Ramos (cell line): ENCODE measurements around the gene TSTD2.

Experiments used
- in situ Hi-C: fragments of 300-500 bp; cut with MboI; formaldehyde crosslinking; loops from one replicate; pipeline ENCODE4 v1.14.3; 2022; ENCODE audit warnings: low sequenced_read_pairs; ENCODE audit not compliant: unreplicated experiment

TSTD2 gene

DNA sequence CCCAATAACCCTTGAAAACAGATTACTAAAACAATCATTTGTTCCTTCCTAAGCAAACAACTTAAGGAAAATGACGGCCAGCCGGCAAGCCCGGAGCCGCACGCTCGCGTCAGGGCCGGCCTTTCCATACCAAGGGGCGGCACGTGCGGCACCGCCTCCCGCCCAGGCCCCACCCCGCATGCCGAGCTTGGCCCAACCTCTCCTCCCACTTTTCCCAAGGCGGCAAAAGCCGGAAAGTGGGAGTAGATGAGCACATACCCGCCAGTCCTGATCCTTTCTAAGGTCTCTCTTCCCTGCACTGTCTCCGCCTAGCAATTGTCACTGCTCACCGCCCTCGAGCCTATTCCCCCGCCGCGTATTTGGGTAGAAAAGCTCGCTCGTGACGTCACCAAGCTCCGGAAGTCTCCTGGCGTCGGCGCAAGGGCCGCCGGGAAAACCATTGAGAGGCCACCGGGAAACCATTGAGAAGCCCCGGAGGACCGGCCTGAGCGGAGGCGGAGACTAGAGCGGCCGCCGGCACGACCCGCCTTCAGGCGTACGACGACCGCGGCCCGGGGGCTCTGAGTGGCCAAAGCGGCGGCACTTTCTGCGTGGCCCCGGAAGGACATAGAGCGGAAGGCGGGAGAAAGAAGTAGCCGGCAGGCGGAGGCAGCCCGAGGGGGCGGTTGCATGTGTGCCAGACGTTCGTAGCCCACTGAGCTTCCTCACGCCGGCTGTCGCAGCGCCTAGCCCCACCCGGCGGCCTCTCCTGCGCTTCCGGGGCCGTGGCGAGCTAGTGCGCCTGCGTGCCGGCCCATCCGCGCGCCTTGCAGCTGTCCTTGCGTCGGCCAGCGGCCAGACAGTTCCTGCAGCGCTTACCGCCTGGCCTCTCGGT lies at the start of gene TSTD2, which contains the start of gene NCBP1:
TSS of gene TSTD2 (minus strand) at position 384 of the 874 bp plus-strand sequence. CDS start 5,806 bp downstream, outside the sequence.
TSS of gene NCBP1 (plus strand) at position 837 of the 874 bp plus-strand sequence. CDS start 61 bp downstream, outside the sequence.
- in situ Hi-C loops, result no loop called here

- in situ Hi-C loops, result no loop called here
These were observed 49.1 kb upstream of the TSTD2 start for GRCh38 chr9:97682242-97682641.

GRCh38 chr9:97675655-97676054 lies 42.5 kb upstream of the TSTD2 start:
- in situ Hi-C loops, result no loop called here

DNA sequence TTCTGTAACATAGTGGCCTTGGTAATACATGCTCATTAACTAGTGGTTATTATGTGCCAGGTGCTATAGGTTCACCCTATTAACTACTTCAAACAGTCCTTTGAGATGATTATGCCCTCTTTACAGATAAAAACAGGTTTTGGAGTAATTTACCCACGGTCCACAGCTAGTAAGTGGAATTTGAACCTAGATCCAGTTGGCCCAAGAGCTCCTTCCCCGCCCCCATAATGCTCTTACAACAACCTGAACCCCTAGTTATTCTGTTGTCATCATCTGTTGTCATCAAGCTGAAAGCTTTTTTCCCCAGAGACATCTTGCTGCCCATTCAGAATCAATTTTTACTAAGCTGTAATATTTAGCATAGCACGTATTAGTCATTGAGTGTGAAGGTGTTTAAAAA lies 40.8 kb upstream of the TSTD2 start:
- in situ Hi-C loops, result no loop called here

- in situ Hi-C loops, result no loop called here
These were observed 39.2 kb upstream of the TSTD2 start for GRCh38 chr9:97672403-97672802.

GRCh38 chr9:97670586-97670985 lies 37.4 kb upstream of the TSTD2 start:
- in situ Hi-C loops, result no loop called here

DNA sequence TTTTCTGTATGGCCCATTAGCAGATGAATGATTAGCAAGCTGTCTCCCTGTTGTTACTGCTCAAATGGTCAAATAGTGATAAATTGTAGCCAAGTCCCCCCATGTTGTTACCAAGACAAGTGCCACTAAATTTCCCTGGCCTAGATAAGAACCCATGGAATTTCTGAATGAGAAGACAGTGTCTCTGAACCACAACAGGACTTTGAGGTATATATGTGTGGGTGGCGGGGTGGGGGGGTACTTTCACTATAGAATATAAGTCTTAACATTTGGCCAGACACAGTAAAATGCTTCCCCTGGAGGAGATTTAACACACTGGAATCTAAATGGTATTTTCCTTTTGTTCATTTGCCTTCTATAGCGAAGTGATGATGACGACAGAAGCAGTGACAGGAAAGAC lies 35.3 kb upstream of the TSTD2 start:
- in situ Hi-C loops, result no loop called here

- in situ Hi-C loops, result no loop called here
These were observed 33.9 kb upstream of the TSTD2 start for GRCh38 chr9:97666907-97667686.

GRCh38 chr9:97665742-97666141 lies 32.6 kb upstream of the TSTD2 start:
- in situ Hi-C loops, result no loop called here

GRCh38 chr9:97660847-97661246 lies 27.7 kb upstream of the TSTD2 start:
- in situ Hi-C loops, result no loop called here

GRCh38 chr9:97660340-97660739 lies 27.2 kb upstream of the TSTD2 start:
- in situ Hi-C loops, result no loop called here

GRCh38 chr9:97659771-97660170 lies 26.6 kb upstream of the TSTD2 start:
- in situ Hi-C loops, result no loop called here

- in situ Hi-C loops, result no loop called here
These were observed 25.5 kb upstream of the TSTD2 start for GRCh38 chr9:97658707-97659106.

DNA sequence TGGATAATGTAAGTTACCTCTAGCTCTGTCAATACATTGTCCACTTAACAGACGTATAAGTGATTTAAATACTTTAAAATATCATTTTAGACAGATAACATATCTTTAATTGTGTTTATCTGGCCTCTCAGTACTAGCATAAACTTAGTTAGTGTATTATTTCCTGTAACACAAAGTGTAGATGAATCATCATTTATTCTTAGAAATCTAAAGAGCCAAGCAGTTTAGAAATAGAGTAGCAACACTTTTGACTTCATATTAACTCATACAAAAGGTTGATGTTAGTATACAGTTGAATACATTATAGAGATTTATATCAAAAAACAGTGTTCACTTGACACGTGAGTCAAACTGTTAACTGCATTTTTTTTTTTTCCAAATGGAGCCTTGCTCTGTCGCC lies 18.5 kb upstream of the TSTD2 start:
- in situ Hi-C loops, result no loop called here

DNA sequence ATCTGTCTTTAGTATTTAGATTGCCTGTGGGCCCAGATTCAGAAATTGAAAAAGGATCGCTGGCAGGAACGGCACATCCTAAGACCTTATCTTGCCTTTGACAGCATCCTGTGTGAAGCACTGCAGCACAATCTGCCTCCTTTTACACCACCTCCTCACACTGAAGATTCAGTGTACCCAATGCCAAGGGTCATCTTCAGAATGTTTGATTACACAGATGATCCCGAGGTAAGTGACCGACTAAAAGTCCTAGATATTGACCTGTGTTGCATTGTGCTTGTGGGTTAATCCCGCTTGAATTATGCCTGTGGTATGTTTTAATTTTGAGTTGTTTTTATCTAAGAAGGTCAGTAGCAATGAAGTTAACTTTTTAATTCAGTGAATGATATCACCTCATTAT lies 14.8 kb upstream of the TSTD2 start:
- in situ Hi-C loops, result no loop called here

DNA sequence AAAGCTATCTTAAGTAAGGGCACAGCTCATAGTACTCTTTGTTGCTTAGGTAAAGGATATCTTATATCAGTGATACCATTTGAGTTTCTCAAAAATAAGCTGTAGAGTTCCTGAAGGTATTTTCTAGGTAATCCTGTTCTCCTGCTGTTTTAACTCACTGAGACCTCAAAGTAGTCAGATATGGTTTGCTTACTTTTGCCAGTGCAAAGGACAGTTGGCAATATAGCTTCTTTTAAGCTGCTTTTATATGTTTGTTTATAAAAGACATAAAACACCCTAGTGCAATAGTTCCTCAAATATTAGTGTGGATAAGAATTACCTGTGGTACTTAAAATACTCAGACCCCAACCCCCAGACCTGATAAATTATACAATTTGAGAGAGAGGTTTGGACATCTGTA lies 12.6 kb upstream of the TSTD2 start:
- in situ Hi-C loops, result no loop called here

- in situ Hi-C loops, result no loop called here
These were observed 7.2 kb upstream of the TSTD2 start for GRCh38 chr9:97640325-97640724.

GRCh38 chr9:97638666-97639065 lies 5.5 kb upstream of the TSTD2 start:
- in situ Hi-C loops, result no loop called here

- in situ Hi-C loops, result no loop called here
These were observed 3.7 kb upstream of the TSTD2 start for GRCh38 chr9:97636903-97637302.

GRCh38 chr9:97635026-97635425 lies 1.9 kb upstream of the TSTD2 start:
- in situ Hi-C loops, result no loop called here

DNA sequence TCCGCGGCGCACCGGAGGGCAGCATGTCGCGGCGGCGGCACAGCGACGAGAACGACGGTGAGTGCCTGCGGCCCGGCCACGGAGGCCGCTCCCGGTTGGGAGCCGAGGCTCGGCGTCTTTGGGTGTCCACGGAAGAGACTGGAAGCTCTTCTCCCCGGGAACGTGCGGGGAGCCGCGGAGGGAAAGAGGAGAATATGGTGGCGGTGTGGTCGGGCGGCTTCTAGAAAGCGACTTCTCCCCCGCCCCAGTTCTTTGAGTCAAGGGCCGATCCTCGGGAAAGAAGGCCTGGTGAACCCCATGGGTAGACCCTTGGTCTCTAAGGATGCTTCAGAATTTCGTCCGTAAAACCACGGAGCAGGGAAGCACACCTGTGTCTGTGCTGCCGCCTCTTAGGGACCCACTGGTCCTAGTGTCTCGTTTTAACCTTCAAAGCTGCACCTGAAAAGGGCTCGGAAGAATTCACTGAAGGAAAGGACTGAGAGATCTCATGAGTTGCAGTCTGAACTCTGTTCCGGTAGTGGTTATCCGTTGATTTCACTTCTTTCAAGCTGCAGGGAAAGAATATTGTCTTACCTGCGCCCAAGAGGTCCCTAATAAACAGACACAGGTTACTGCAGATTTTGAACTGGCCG lies 807 bp upstream of the TSTD2 start:
- in situ Hi-C loops, result no loop called here
